Astrocyte of the cerebellum (primary cell): ENCODE measurements around the gene RHOBTB3.
"Not testable (repeated sequence)": the region's sequence is repeated elsewhere in the genome, so short reads cannot be mapped to it uniquely, and the experiment has no call there.

Experiments
- DNase-seq: peaks from one replicate; pipeline ENCODE4 v3.0.0-alpha.2; 2011; ENCODE audit warnings: low read depth
- H3K4me3 ChIP-seq: 2 replicates; pipeline ENCODE4 v1.5.1; 2011; ENCODE audit warnings: mild to moderate bottlenecking, low read depth, low read length, moderate library complexity
- in situ Hi-C: cut with HindIII; loops from 2 replicates; pipeline ENCODE4 v1.10.0; 2017; ENCODE audit warnings: low sequenced_read_pairs
- TF ChIP-seq, protein P1 (sequence below): IDR thresholded peaks from 2 replicates; pipeline ENCODE4 v1.5.1; 2012; ENCODE audit warnings: low read length, low read depth, moderate library complexity, mild to moderate bottlenecking; ENCODE audit errors: missing control alignments

RHOBTB3 gene

DNA sequence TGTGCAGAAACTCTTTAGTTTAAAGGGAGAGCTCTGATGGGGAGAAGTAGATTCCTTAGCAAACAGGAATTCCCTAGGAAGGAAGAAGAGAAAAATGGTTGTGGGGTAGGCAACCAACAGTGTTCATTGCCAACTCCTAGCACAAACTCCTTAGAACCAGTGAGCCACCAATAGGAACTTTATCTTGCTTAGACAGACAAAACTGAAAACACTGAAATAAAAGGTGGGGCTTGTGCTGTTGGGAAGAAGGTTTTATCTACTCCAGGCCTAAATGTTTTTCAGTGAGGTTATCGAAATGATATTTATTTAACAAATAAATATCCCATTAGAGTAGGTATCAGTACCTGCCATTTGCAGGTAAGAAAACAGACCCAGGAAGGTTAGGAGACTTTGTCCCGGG lies 99.1 kb downstream of the RHOBTB3 start:
- no peak for DNase-seq
- TF ChIP-seq, protein P1, sequence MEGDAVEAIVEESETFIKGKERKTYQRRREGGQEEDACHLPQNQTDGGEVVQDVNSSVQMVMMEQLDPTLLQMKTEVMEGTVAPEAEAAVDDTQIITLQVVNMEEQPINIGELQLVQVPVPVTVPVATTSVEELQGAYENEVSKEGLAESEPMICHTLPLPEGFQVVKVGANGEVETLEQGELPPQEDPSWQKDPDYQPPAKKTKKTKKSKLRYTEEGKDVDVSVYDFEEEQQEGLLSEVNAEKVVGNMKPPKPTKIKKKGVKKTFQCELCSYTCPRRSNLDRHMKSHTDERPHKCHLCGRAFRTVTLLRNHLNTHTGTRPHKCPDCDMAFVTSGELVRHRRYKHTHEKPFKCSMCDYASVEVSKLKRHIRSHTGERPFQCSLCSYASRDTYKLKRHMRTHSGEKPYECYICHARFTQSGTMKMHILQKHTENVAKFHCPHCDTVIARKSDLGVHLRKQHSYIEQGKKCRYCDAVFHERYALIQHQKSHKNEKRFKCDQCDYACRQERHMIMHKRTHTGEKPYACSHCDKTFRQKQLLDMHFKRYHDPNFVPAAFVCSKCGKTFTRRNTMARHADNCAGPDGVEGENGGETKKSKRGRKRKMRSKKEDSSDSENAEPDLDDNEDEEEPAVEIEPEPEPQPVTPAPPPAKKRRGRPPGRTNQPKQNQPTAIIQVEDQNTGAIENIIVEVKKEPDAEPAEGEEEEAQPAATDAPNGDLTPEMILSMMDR, result no peak
- H3K4me3 ChIP-seq, result no peak overlapping the region
- in situ Hi-C loops, result no loop called here

DNA sequence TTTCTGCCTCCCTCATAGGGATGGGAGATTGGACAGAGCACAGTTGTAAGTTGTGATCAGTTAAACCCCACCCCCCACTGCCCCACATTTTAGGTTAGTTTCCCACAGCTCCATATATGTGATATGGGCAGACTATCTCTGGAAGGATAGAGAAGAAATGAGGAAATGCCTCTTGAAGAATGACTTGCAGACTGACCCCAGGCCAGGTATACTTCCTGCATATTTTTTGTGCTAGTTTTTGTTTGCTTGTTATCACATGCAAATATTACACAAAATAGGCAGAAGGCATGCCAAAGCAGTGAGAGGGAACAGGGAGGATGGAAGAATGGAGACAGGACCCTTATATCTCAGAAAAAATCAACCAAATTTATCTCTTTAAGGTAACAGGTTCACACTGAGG lies 101.5 kb downstream of the RHOBTB3 start:
- DNase-seq, result no peak
- in situ Hi-C loops, result no loop called here
- H3K4me3 ChIP-seq, result no peak overlapping the region
- TF ChIP-seq, protein P1, result no peak

DNA sequence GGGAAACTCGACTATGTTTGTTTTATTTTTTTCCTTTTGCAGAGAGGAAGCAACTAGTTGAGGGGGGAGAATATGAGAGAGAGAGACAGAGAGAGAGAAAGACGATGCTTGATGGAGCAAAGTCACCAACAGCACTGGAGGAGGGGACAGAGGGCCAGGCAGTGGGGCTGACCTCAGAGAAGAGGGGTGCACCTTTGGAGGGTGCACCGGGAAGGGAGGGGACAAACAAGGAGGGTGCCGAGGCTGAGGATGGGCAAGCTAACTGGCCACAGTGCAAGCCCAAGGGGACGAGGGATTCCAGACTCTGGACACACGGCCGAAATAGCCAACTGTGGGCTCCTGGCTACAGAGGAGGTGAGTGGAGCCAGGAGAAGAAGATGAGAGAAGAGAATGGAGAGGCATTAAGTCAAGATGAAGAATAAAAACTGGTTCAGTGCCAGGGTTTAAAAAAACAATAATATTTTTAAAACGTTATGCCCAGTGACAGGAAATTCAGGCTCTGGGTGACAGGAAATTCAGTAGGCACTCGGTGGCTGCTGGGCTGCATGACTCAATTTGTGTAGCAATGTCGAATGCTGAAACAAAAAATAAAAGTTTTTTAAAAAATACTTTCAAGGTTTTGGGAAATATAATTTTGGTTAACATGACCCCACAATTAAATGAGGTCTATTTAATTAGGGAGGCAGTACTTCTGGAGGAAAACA lies 104.7 kb downstream of the RHOBTB3 start:
- TF ChIP-seq, protein P1, result no peak
- no peak overlapping the region for H3K4me3 ChIP-seq
- no peak for DNase-seq
- in situ Hi-C loops, result no loop called here

DNA sequence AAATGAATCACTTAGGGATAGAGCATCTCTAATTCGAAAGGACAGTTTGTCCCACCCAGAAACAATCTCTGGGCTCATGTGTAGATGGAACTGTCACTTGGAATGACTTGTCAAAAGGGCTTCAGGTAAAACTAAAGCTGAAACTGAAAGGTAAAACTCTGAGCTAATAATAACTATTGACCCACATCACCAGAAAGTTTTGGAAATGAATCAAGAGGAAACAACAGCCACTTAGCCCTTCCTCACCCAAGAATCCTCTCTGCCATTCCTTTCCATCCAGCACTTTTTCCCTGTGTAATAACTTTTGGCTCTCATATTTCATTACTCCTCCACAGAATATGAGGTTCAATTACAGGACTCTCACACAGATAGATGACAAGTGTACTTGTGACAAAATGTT lies 105.4 kb downstream of the RHOBTB3 start:
- H3K4me3 ChIP-seq, result no peak overlapping the region
- TF ChIP-seq, protein P1, result no peak
- in situ Hi-C loops, result no loop called here
- DNase-seq, result no peak

DNA sequence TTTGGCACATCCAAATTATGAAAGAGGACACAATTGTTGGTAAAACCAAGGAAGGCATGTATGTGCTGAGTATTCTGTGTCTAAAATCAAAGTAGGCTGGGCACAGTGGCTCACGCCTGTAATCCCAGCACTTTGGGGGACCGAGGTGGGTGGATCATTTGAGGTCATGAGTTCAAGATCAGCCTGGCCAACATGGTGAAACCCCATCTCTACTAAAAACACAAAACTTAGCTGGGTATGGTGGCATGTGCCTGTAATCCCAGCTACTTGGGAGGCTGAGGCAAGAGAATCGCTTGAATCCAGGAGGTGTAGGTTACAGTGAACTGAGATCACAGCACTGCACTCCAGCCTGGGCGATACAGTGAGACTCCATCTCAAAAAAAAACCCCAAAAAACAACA lies 105.8 kb downstream of the RHOBTB3 start:
- H3K4me3 ChIP-seq, DNase-seq, in situ Hi-C loops: not testable (repeated sequence)

DNA sequence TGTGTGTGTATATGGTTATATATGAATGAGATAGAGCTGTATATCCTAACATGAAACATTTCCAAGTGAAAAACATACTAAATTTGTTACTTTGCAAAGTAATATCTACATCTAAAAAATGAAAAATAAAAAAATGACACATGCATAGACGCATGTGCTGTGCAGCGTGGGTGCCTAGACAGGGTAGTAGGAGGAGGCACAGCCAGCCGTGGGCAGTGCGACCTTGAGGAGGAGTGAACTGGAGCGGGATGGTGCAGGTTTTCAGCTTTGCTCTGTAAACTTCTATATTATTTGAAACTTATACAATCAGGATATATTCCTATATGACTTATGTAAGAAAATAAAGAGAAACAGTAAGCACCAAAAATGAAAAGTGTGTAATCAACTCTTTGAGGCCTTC lies 106.4 kb downstream of the RHOBTB3 start:
- TF ChIP-seq, protein P1, result no peak
- no peak overlapping the region for H3K4me3 ChIP-seq
- DNase-seq, result no peak
- in situ Hi-C loops, result no loop called here

DNA sequence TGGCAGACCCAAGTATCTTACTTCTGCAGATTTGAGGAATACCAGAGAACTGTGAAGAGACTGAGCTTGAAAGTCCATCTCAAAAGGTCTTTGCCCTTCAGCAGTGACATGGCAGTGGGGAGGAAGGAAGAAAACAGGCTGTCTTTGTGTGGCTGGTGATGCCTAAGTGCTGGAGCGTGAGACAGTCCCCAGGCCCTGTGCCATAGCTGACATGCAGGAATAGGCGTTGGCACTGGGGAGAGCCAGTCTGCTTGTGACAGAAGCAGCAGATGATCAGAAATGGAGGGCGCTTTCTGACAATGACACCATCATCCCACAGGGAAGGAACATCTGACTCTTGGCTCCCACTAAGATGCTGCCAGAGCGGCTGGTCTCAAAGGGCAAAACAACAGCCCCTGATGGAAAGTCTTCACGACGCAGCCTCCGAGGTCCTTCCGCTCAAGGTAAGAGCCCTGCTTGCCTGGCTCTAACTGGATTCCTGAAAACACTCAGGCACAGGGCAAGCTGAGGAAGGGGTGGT lies 106.9 kb downstream of the RHOBTB3 start:
- in situ Hi-C loops, result no loop called here
- H3K4me3 ChIP-seq, result no peak overlapping the region
- DNase-seq, result no peak
- TF ChIP-seq, protein P1, result no peak
